ENCODE results near the gene INS. TPM values are rescaled to one million over a fixed set of nuclear protein-coding genes. Genes with fewer than 3 reads are reported as not detected.
A peak's percentile ranks its signal among the peaks of the same experiment; 100 is the strongest.

The INS gene
- total and polyA plus RNA-seq, 2 donors from 2014 or later, result not detected

DNA sequence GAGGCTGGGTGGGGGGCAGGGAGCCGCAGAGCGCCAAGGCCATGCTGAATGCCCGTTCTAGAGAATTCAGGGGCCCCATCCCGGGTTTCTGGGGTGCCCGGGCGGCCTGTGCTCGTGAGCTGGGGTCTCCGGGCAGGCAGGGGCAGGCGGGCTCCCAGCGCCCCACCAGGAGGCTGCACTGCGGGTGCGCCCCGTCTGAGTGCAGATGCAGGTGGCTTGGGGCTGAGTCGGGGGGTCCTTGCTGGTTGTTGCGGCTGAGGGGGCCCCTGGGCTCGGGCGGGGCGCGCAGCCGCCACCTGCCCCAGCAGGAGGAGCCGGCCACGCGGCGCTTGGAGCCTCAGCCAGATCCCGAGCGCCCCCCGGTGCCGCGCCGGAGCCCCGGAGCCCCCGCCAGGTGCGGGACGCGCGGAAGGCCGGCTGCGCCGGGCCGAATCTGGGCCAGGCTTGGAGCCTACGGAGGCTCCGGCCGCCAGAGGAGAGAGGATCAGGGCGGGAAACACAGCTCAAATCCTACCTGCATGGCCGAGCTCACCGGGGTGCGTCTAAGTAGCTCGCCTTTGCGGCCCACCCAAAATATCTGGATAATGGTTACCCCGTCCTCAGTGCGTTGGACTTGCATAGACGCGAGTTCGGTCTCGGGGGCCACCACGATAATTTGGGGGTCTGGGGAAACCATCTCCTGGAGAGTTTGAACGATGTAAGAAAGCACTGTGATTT is 21.2 kb downstream of the INS start:
- no peak for FAIRE-seq
- no peaks in the 10 kb centered on the region for H3K36me3 ChIP-seq (ENCODE audit: control insufficient read depth in 2 of 3, insufficient read depth in 3 of 3, low read length in 3 of 3)
- intact Hi-C loops (cut with DNase I), result no loop called here
- peak in 4 of 5 donors; percentile 54 to 78 (median 64) for DNase-seq
- H3K4me1 ChIP-seq (ENCODE audit: control insufficient read depth in 2 of 3, insufficient read depth in 2 of 3, low read depth in 1 of 3, low read length in 3 of 3), result no peaks in the 10 kb centered on the region
- no peak for TF ChIP-seq CTCF (IDR thresholded peaks at IDR 0.05; ENCODE audit: borderline replicate concordance, extremely low read depth, insufficient read depth)
- peak overlapping the region in 1 of 3 donors; percentile 33 for H3K4me3 ChIP-seq (ENCODE audit: low read length in 3 of 3)
- H3K27ac ChIP-seq (ENCODE audit: low read depth in 2 of 2, low read length in 2 of 2), result no peak overlapping the region
- H3K9me3 ChIP-seq (ENCODE audit: control insufficient read depth in 2 of 3, insufficient read depth in 1 of 3, low read length in 3 of 3), result no peaks in the 10 kb centered on the region
- H3K9ac ChIP-seq (ENCODE audit: low read length in 3 of 3), result no peak overlapping the region
- peaks cover 23% of the 10 kb centered on the region for H3K27me3 ChIP-seq (ENCODE audit: control insufficient read depth, insufficient read depth, low read length)

DNA sequence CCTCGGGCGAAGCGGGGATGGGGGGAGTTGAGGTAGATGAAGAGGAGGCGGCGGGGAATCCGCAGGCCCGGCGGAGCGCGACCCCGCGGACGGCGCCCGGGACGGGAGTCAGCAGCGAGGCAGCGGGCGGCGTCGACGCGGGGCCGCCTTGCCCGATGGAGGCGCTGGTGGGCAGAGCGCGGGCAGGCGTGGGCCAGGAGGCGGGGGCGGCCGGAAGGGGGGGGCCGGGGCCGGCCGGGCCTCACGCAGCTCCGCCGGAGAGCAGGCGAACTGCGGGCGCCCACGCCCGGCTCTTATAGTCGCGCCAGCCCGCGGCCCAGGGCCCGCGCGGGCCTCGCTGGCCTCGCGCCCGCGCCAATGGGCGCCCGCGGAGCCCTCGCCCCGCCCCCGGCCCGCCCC is 21.9 kb downstream of the INS start, which contains the start of gene IGF2:
TSS of gene IGF2 (minus strand) at position 267 of the 399 bp plus-strand sequence. CDS start 3,866 bp downstream, outside the sequence.
- Histone ChIP-seq H3K9me3 (ENCODE audit: control insufficient read depth in 2 of 3, insufficient read depth in 1 of 3, low read length in 3 of 3) (no peaks in the 10 kb centered on the region), H3K4me3 (ENCODE audit: low read length in 3 of 3) (peak within 1 kb of the TSS in 1 of 3 donors; percentile 36), H3K27ac (ENCODE audit: low read depth in 2 of 2, low read length in 2 of 2) (no peak within 1 kb of the TSS), H3K4me1 (ENCODE audit: control insufficient read depth in 2 of 3, insufficient read depth in 2 of 3, low read depth in 1 of 3, low read length in 3 of 3) (no peaks in the 10 kb centered on the region), H3K27me3 (ENCODE audit: control insufficient read depth, insufficient read depth, low read length) (peaks cover 22% of the 10 kb centered on the region), H3K36me3 (ENCODE audit: control insufficient read depth in 2 of 3, insufficient read depth in 3 of 3, low read length in 3 of 3) (no peaks in the 10 kb centered on the region), H3K9ac (ENCODE audit: low read length in 3 of 3) (no peak within 1 kb of the TSS)
- FAIRE-seq, result no peak
- intact Hi-C loops (cut with DNase I), result no loop called here
- DNase-seq, result peak in 4 of 5 donors; percentile 70 to 83 (median 78)
- no peak for TF ChIP-seq CTCF (IDR thresholded peaks at IDR 0.05; ENCODE audit: borderline replicate concordance, extremely low read depth, insufficient read depth)

DNA sequence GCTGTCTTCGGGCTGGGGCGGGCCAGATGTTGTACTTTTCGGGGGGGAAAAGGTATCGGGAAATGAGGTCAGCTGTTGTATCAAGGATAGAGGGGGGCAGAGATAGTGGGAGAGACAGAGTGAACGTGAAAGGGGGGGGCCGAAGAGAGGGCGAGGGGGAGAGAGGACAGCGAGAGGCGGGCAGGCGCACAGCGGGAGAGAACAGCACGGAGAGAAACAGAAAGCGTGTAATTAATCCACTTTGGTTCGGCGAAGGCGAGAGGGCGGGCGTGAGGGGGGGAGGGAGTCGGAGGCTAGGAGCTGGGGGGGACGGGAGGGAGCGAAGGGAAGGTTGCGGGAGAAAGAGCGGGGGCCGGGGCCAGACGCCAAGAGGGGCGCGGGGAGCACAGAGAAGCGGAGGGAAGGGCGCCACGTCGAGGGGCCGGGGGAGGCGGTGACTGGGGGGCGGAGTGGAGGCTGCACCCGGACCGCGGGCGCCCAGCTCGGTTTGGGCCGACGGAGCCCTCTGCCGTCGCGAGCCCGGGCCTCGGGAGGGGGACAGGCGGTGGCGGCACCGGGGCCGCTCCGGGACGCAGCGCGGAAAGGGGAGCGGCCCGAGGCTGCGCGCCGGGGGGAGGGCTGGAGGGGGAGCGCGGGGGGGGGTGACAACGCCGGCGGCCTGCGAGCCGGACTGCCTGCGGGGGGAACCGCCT is 22.4 kb downstream of the INS start:
- intact Hi-C loops (cut with DNase I), result no loop called here
- Histone ChIP-seq H3K36me3 (ENCODE audit: control insufficient read depth in 2 of 3, insufficient read depth in 3 of 3, low read length in 3 of 3) (no peaks in the 10 kb centered on the region), H3K27me3 (ENCODE audit: control insufficient read depth, insufficient read depth, low read length) (peaks cover 20% of the 10 kb centered on the region), H3K4me1 (ENCODE audit: control insufficient read depth in 2 of 3, insufficient read depth in 2 of 3, low read depth in 1 of 3, low read length in 3 of 3) (no peaks in the 10 kb centered on the region), H3K9ac (ENCODE audit: low read length in 3 of 3) (no peak overlapping the region), H3K27ac (ENCODE audit: low read depth in 2 of 2, low read length in 2 of 2) (no peak overlapping the region), H3K4me3 (ENCODE audit: low read length in 3 of 3) (peak overlapping the region in 1 of 3 donors; percentile 36), H3K9me3 (ENCODE audit: control insufficient read depth in 2 of 3, insufficient read depth in 1 of 3, low read length in 3 of 3) (no peaks in the 10 kb centered on the region)
- TF ChIP-seq CTCF (IDR thresholded peaks at IDR 0.05; ENCODE audit: borderline replicate concordance, extremely low read depth, insufficient read depth), result no peak
- FAIRE-seq (no peak), DNase-seq (peak in 1 of 5 donors; percentile 74)
